Thyroid gland (tissue), 4 donors: Measurements from ENCODE around the gene UVSSA.

Experiments used
- CTCF ChIP-seq, 6 experiments: fragments of 200-600 bp in 3 of 6; fragments of 450-650 bp in 3 of 6; sonication (generic) in 3 of 6; IDR thresholded peaks; one replicate each; pipeline ENCODE4 v1.5.1; 2016 to 2019; ENCODE audit warnings: antibody characterized with exemption in 6 of 6, mild to moderate bottlenecking in 2 of 6, inconsistent platforms in 1 of 6, moderate library complexity in 1 of 6
- POLR2A ChIP-seq, 2 donors: fragments of 450-650 bp; IDR thresholded peaks; one replicate each; pipeline ENCODE4 v1.6.1; 2017; ENCODE audit warnings: antibody characterized with exemption in 2 of 2, mild to moderate bottlenecking in 2 of 2, moderate library complexity in 1 of 2

GRCh38 chr4:1305781-1306455, 41.1 kb upstream of the UVSSA start:
- TF ChIP-seq CTCF (IDR thresholded peaks at IDR 0.05) (no peak), POLR2A (IDR thresholded peaks at IDR 0.05) (no peak)
